Left forelimb (tissue), 1 donor: ENCODE results near the gene ACOXL.

Experiments used
- DNase-seq: peaks from one replicate; pipeline ENCODE4 v3.0.0-alpha.2; 2018; ENCODE audit warnings: low spot score

The ACOXL gene

GRCh38 chr2:110875384-110875725 lies 143.0 kb downstream of the ACOXL start:
- no peak for DNase-seq

GRCh38 chr2:110876167-110876999 lies 144.0 kb downstream of the ACOXL start:
- no peak for DNase-seq

- no peak for DNase-seq
Observed at GRCh38 chr2:110877031-110877827, 144.9 kb downstream of the ACOXL start.

DNA sequence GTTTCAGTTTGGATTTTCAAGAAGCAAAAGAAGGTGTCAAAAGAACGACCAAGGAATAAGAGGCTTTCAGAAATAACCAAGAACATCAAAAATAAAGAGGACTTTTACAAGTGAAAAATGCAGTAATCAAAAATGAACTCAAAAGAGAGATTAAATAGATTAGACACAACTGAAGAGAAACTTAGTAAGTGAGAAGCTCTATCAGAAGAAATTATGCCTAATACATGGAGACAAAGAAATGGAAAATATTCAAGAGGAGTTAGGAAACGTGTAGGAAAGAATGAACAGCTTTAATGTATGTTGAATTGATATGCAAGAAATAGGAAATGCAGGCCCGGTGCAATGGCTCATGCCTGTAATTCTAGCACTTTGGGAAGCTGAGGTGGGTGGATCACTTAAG lies 145.8 kb downstream of the ACOXL start:
- no peak for DNase-seq

DNA sequence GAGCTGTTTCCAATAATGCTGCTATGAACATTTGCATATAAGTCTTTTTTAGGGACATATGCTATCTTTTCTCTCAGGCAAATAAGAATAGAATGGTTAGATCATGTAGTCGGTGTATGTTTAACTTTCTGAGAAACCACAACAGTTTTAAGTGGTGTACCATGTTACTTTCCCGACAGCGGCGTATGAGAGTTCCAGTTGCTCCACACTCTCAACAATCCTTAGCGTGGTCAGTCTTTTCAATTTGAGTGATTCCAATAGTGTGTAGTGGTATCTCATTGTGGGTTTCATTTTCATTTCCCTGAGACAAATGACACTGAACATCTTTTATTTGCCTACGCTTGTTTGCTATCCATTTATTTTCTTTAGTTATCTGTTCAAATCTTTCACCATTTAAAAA lies 149.5 kb downstream of the ACOXL start:
- no peak for DNase-seq

GRCh38 chr2:110883406-110883805 lies 151.0 kb downstream of the ACOXL start:
- no peak for DNase-seq

- DNase-seq = no peak
Observed at GRCh38 chr2:110885256-110885655, 152.9 kb downstream of the ACOXL start.

- no peak for DNase-seq
Observed at GRCh38 chr2:110886826-110887573, 154.6 kb downstream of the ACOXL start.

- DNase-seq = no peak
Observed at GRCh38 chr2:110888411-110888810, 156.0 kb downstream of the ACOXL start.

GRCh38 chr2:110891626-110892025 lies 159.3 kb downstream of the ACOXL start:
- DNase-seq = no peak

- no peak for DNase-seq
Observed at GRCh38 chr2:110896226-110896625, 163.9 kb downstream of the ACOXL start.

DNA sequence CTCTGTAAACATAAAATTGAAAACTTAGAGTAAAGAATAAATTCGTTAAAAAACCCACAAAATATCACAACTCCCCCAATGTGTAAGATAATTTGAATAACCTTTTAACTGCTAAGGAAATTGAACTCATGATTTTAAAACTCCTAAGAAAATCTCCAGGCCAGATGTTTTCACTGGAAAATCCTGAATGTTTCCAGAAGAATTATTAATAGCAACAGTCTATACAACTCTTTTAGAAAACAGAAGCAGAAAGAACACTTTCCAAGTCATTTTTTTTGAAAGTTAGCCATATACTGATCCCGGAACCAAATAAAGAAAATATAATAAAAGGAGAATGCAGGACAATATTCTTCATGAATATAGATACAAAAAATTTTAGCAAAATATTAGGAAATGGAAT lies 165.6 kb downstream of the ACOXL start:
- DNase-seq = no peak

GRCh38 chr2:110900191-110900590 lies 167.8 kb downstream of the ACOXL start:
- no peak for DNase-seq

GRCh38 chr2:110903548-110903947 lies 171.2 kb downstream of the ACOXL start:
- DNase-seq = no peak

DNA sequence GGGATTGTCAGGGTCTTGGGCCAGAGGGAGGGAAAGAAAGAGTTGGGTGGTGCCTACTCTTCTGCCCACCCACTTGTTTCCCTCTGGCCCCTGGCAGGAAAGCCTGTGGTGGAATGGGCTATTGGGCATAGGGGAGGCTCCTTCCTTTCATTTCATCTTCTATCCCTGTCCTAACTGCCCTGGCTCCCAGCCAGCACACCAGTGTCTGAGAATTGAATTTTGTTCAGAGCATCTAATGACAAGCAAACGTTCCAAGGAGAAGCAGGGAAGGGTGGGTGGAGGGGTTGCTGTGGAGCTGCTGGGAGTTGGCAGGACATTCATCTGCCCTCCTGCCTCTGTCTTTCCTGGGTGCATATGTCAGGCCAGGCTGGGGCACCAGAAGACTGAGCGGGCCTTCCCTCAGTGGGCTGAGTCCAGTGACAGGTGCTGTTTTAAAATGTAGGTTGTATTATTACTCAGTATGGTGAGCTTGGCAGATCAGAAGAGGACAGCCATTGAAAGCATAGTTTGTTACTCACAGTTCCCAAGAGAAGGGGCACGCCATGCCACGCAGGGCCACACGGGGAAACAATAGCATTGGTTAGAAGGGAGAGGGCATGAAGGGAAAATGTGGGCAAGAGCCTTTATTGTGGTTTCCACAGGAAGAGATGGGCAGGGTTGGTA lies 171.9 kb downstream of the ACOXL start:
- no peak for DNase-seq

DNA sequence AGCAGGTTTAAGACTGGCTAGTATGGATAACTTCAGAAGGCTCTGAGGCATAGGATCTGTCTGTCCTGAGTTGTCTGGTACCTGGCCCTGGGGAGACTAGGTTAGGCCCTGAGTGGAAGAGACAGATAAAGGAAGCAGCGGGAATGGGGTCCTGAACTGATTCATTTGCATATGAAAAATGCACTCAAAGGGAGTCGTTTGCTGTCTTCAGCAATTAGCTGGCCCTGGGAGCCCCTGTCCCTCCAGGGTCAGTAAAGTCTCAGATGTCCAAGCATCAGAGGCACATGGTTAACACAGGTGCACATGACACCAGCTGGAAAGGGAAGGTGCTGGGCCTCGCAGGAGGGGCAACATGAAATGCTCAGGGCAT lies 172.4 kb downstream of the ACOXL start:
- no peak for DNase-seq

DNA sequence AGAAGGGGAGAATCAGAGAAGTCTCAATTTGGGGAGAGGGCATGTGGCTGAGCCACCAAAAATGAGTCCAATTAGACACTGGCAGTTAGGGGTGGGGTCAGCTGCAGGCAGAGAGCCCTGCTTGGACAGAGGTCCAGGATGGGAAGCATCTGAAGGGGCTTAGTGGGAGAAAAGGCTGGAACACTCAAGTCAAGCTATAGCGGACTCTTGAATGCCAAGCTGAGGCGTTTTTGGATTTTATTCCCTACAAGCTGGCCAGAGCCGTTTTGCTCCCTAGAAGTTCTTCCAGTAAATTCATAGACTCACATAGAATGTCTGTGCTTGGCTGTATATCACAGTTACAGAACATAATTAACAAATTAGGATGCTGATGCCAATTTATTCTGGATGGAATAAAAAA lies 172.8 kb downstream of the ACOXL start:
- DNase-seq = no peak

DNA sequence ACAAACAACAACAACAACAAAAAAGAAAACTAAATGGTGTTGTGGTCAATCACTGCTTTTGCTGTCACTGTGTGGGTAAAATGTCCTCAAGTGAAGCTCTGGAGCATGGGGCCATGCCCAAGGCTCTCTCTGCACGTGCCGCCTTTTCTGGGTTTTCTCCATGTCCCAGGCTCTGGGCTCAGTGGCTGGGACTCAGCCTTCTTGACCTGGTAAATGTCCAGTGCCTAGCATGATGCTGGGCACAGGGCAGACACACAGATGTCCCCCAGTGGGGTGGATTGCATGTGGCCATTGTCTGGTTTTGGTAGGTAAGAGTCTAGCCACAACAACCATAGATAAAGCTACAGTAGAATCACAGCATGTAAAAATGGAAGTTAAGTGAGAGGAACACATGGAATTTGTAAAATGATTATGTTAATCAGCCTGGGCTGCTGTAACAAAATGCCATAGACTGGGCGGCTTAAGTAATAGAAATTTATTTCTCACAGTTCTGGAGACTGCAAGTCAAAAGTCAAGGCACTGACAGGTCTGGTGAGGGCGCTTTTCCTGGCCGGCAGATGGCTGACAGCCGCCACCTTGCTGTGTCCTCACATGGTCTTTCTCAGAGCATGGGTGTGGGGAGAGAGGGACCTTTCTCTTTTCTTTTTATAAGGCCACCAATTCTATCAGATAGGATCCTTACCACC lies 174.4 kb downstream of the ACOXL start:
- DNase-seq = no peak

- no peak for DNase-seq
Observed at GRCh38 chr2:110909501-110909900, 177.1 kb downstream of the ACOXL start.

DNA sequence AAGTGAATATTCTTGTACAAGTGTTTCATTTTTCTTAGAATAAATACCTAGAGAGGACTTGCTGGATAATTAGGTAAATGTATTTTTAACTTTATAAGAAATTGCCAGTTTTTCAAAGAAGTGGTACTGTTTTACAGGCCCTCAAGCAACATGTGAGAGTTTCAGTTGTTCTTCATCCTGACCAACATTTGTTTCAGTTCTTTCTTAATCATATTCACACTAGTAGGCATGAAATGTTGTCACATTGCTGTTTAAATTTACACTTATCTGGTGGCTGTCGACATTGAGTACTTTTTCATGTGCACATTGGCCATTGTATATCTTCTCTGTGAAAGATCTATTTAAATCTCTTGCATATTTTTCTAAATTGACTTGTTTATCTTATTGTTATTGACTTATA lies 178.1 kb downstream of the ACOXL start:
- no peak for DNase-seq

DNA sequence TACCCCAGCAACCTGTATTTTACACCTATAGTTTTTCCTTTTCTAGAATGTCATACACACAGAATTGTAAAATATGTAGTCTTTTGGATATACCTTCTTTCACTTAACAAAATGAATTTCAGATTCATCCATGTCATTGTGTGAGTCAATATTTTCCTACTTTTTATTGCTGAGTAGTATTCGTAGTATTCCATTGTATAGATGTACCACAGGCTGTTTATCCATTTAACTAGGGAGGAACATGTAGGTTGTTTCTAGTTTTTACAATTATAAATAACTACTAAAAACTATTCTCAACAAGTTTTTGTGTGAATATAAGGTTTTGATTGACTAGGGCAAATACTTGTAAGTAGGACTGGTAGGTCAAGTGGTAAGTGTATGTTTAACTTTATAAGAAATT lies 187.4 kb downstream of the ACOXL start:
- no peak for DNase-seq

GRCh38 chr2:110925479-110925878 lies 193.1 kb downstream of the ACOXL start:
- no peak for DNase-seq
